NCI-H460 (cell line): Measurements from ENCODE around the gene NTSR2. TPM values are rescaled to one million over a fixed set of nuclear protein-coding genes. Genes with fewer than 3 reads are reported as not detected.
"Not testable (repeated sequence)": the region's sequence is repeated elsewhere in the genome, so short reads cannot be mapped to it uniquely, and the experiment has no call there.

Experiments used
- DNase-seq: peaks from one replicate; pipeline ENCODE4 v3.0.0-alpha.2; 2016; ENCODE audit warnings: low read depth; ENCODE audit errors: extremely low read depth
- total RNA-seq: library from RNA; depleted of rRNA; stranded (reverse); fragments of >200 nt; shearing (Covaris generic); gene quantifications from 2 replicates; pipeline ENCODE4 v1.2.3, GENCODE V29; 2014

NTSR2 gene
- total RNA-seq, 1 experiment from 2014 or later, result not detected

DNA sequence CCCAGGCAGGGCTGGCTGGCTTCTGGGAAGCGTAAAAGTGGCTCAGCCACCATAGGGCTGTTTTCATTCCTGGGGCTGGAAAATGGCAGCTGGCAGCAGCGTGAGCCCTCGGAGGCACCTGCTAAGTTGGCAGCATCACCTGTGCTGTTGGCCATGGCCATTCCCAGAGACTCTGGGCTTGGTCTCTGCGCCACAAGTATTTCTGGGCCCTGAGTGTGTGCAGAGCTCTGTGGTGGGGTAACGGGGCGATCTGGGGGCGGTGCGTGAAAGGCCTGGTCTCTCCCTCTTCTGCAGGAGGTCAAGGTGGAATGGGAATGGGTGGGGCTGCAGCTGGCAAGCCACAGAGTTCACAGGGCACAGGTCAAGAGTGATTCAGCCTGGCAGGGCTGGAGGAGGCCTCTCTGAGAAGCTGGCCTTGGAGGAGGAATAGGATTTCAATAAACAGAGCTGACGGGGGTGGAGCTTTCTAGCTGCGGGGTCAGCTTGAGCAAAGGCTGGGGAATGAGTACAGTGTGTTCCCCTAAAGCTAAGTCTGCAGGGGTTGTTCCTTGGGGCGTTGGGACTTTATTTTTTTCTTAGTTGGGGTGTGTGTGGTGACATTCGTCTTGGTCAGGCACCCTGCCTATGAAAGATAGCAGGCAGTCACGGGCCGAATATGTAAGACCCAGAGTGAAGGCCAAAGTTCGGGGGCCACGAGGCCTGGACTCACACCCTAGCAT, 10.3 kb upstream of the NTSR2 start:
- DNase-seq, result no peak

DNA sequence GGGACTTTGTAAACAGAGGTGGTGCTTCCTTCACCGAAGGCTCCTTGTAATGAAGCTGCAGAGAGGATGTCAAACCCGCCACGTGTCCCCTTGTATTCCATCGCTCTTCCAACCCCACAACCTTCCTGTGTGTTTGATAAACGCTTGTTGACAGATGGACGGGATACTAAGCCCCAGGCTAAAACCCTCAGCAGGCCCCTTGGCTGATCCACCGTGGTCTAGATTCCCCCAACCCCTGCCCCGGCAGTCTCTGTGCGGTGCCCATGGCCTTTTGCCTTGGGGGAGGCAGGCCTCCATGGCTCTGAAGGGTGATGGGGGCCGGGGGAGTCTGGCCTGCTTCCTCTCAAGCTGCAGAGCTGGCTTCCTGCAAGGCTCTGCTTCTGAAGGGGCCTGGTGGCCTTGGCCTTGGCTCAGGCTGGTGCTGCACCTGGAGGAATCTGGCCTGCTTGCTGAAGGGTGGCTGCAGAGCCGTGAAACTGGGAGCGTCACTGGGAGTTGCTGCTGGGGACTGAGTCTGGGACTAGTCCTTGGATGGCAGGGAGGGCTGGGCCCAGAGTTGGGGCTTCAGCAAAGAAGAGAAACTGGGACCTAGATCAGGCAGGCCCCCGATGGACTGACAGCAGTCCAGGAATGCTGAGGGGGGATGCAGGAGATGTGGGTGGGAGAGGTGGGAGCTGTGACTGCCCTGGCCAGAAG, 9.6 kb upstream of the NTSR2 start:
- no peak for DNase-seq

DNA sequence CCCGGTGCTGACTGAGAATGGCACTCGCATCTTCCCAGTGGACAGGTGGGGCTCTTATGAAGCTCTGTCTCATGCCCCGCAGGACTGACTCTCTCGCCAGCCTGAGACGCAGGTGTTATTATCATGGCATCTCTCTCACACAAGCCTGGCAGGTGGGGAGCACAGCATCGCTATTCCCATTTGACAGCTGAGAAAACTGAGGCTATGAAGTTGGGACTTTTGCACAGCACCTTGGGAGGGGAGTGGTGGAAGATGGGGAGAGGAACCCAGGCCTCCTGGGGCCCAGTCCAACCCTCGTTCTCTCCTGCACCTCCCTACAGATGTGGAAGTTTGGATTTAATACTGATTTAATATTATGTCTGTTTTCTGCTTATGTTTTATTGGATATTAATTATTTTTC, 9.0 kb upstream of the NTSR2 start:
- DNase-seq, result no peak

DNA sequence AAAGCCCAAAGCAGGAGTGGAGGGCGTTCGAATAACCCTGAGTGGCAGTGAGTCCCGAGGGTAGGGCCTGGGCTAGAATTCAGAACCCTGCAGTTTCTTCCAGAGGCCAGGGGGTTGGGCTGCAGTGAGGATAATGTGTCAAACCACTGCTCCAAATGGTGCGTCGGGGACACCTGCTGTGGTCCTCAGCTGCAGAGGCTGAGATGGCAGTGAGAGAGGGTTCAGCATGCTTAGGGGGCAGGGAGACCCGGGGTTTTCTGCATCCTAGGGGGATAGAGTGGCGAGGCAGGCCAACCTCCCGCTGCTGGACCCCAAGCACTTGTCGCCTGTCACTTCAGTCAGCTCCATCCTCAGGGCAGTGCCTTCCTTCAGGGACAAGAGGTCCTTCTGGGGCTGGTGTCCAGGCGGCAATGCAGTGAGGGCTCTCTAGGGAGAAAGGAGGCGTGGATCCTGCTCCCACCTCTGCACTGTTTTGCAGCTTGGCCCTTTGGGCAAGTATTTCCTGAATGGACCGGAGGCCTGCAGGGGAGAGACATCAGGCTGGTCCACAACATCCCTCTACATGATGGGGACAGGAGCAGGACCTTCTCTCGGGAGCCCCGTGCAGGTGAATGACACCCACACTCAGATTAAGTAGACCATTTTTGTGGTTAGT, 8.4 kb upstream of the NTSR2 start:
- DNase-seq, result no peak

DNA sequence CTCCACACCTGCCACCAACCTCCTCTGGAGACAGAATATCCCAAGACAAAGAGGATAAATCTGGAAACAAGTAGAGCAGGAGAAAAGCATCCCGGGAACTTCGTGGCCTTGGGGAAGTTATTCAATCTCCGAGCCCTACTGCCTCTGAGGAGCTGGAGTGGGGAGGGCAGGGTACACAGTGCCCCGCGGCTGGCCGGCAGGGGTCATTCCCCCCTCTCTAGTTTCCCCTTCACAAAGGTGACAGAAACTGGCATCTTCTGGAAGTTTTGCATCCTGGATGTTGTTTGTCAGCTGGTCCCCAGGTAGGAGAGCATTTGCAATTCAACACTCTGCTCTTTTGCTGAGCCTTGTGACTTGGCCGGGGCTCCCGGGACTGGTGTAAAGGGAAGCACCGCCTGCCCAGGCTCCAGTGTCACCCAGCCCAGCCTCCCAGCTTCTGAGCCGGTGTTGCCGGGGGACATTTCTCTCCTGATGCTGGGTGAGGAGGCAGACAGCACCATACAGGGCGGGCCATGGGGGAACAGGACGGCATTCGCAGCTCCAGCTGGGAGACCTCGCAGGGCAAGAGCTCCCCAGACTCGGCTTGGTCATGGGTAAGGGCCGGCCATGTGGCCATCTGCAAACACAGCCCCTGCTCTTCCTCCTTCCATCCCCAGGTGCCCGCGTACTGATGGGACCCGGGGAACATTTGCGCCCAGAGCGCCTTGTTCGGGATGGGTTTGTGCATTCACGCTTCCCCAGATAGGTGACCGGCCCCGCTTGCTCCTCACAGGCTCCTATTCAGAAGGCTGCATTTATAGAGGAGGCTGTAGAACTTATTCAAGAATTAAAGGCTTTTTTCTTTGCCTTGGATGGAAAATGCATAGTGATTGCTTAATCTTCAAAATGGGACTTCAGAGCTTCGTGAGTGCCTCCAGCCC, 7.4 kb upstream of the NTSR2 start:
- no peak for DNase-seq

DNA sequence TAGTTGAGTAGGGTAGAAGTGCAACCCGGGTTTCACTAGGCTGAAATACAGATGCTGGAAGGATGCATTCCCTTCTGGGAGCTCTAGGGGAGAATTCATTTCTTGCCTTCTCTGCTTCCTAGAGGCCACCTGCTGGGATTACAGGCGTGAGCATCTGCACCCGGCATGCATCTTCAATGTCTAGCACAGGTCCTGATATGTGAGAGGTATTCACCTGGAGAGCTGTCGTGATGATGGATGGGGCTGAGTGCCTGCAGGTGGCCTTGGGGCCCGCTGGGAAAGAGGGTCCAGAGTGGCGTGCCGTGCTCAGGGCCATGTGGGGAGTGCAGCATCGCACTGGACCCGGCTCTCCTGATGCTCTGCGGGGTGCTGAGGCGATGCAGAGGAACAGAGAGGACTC, 6.6 kb upstream of the NTSR2 start:
- no peak for DNase-seq

DNA sequence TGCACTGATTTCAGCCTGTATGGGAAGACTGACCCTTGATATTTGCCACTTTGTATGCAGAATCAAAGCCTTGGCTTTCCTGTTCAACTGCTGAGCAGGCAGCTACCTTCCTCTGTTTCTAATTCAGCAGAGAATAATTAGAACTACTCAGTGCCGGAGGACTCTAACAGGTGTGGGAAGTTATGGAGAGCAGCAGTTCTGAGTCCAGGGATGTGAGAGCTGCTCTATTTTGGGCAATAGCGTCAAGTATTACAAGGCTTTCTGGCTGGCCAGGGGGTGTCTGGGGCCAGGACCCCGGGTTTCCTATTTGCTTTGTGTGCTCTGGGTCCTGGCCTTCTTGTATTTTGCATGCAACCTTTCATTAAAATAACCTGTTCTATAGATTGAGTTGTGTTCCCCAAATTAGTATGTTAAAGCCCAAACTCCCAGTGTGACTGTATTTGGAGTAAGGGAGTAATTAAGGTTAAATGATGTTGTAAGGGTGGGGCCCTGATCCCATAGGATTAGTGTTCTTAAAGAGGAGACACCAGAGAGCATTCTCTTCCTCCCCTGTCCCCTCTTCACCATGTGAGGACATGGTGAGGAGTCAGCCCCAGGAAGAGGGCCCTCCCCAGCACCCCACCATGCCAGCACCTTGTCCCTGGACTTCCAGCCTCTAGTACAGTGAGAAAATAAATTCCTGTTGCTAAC, 5.6 kb upstream of the NTSR2 start:
- no peak for DNase-seq

DNA sequence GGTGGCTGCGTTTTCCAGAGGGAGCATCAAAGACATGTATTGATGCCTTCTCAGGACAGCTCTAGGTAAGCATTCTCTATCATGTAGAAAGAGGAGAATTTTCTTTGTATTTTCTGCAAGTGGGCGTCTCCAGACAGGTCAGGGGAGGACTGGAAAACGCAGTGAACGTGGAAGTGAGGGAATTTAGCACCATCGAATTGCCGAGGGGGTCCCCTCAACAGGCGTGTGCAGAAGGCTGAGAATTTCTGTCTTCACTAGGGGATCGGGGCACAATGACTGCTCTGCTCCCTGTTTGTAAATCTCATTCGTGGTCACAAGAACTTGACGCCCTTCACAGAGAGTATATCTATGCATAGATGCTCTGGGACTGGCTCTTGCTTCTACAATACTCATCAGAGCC, 5.0 kb upstream of the NTSR2 start:
- no peak for DNase-seq

DNA sequence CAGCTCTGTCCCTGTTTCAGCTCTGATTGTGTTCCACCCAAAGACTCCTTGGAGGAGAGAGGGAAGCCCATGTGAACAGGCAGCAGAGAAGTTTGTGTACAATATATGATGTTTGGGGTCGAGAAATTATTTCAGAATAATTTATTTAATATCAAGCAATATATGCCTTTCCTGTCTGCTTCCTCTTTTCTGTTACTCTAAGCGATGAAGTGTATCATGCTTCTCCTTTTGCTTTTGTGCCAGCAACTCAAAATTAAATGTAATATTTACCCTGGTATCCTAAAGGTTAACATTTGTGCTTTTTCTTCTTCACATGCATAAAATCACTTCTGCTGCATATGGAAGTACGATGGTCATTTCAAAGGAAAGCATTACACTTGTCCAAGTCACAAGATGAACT, 2.4 kb upstream of the NTSR2 start:
- DNase-seq, result no peak

DNA sequence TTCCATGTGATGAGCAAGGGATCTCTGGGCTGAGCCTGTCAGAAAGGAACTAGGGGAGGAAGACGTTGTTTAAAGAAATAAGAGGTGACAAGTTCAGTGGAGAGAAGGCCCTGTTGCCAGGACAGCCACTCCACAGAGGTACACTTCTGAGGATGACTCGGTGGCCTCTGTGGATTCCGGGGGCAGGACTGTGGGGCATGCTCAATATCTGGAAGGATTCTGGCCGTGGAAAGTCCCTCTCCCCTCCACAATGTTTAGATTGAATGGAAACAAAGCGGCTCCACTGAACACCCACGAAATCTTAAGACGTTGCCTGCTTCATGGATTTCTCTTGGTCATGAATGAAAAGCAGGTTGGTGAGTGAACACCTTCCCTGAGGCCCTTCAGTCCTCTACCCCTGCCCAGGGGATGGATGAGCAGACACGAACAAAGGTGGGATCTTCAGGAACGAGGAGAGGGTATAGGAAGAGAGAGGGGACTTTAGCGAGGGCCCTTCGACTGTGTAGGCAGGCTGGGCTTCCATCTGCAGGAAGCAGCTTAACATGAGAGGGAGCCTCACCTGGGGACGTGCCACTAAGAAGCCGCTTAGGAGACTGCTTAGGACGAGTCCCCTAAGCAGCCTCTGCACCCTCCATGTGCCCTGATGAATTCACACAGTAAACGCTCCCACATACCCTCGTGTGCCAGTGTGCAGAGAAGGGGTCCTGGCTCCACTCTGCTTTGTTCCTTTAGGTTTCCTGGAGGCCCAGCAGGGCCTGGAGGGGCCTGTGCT, 1.9 kb downstream of the NTSR2 start:
- no peak for DNase-seq

DNA sequence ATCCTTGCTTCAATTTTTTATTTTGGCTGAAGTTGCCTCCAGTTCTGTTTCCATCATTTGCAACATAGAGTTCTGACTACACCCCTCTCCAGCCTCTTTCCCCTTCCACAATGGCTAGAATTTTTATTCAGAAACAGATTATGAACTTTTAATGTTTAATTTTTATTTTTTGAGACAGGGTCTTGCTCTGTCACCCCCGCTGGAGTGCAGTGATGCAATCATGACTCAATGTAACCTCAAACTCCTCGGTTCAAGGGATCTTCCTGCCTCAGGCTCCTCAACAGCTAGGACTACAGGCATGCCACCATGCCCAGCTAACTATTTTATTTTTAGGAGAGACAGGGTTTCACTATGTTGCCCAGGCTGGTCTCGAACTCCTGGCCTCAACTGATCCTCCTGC, 2.8 kb downstream of the NTSR2 start:
- no peak for DNase-seq

DNA sequence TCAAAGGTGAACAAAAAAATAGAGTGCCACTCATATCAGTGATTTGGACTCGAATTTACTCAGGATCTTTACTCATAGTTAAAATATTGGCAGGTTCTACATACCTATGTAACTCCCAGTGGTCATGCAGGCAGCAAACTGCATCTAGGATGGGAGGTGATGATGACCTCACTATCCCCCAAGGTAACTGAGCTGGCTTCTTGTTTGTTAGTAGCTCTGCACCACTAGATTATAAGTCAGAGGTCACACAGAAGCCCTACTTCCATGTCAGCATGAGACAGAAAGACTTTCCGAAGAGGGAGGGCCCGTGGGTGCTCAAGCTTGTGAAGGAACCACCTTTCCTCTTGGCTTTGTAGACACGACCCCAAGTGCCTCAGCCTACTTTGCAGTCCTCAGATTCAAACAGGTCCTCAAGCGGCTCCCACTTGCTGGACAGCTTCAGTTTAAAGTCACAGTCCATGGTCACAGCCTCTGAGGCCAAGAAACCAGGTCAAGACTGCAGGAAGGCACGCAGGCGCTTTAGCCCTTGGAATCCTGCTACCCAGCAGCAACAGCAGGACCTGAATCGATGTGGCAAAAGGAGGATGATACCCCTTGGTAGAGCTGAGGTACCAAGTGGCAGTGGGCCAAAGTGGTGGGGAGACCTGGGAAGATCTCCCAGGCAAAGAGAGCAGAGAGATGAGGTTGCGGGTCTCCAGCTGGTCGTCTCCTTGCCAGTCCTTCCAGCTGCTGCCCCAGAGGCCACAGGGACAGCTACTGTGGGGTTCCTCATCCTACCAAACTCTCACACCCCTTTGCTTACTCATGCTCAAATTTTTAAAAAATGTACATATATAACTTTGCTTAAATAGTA, 4.3 kb downstream of the NTSR2 start:
- no peak for DNase-seq

DNA sequence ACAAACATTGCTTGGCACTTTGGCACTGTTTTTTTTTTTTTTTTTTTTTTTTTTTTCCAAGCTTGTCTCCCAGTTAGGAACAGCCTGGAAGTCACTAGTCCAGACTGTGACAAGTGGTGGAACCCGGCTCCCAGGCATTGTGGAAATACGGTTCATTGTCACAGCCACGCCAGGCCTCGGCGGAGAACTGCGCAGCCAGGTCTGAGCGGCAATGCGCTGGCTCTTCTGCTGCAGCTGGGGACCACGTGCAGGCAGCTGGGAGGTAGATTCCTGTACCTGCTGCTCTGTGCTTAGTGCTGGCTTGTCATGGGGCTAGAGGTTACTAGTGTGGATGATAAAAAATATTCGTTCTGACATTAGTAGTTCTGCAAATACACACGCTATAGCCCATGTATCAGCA, 5.0 kb downstream of the NTSR2 start:
- no peak for DNase-seq

DNA sequence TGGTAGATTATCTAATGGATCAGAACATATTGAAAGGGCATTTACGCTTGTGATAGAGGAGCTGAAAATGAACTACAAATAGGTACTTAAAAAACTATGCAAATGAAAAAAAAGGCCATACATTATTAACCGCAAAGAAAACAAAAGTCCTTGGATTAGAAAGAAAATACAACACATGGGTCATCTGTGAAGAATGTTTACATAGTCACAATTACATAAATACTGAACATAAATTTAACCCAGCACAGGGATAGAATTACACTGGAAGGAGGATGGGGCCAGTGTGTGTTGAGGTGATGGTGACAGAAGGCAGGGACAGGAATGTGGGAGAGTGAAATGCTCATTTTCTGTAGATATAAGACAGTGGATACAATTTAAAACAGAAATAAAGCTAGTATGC, 6.6 kb downstream of the NTSR2 start:
- DNase-seq, result no peak

DNA sequence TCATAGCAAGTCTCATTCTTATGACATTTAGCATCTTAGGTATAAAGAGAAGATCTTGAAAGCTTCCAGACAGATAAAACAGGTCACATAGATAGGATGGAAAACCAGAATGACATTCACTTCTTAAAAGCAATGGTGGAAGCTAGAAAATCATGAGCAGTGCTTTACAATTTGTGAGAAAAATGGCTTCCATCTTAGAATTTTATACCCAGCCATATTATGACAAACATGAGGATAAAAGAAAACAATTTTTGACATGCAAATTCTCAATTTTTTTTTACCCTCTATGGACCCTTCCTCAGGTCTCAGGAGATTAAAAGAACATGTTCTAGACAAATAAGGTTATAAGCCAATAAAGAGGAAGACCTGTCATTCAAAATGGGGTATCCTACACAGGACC, 7.1 kb downstream of the NTSR2 start:
- DNase-seq, result no peak

DNA sequence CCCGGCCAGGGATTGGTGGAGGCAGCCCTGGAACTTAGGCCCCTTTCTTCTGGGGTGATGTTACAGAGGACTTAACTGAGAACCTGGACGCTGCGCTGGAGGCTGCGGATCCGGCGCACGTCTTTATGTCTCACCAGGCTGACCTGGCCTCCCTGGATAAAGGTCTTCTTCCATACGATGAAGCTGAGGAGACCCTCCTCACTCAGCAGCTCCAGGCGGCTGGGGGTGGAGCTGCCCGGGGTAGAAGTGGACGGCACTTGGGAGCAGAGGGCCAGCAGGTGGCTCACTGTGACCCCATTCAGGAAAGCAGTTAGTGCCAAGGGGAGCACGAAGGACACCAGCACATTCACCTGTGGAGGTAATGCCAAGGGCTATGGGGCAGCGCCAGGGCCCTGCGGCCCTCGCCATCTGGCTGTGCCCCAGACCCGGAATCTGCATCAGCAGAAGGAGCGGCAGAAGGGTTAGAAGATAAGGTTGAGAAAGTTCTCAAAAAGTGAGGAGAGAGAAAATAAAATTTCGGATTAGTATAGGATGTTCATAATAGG, 8.0 kb downstream of the NTSR2 start:
- DNase-seq, result no peak

DNA sequence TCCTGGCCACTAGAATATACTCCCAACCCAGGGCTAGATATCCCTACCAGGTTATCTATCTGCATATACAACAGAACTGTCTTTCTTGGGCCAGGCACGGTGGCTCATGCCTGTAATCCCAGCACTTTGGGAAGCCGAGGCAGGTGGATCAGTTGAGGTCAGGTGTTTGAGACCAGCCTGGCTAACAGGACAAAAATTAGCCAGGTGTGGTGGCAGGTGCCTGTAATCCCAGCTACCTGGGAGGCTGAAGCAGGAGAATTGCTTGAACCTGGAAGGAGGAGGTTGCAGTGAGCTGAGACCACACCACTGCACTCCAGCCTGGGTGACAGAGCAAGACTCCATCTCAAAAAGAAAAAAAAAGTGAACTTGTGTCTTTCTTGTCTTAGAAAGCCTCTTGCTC, 9.6 kb downstream of the NTSR2 start:
- DNase-seq, result not testable (repeated sequence)

DNA sequence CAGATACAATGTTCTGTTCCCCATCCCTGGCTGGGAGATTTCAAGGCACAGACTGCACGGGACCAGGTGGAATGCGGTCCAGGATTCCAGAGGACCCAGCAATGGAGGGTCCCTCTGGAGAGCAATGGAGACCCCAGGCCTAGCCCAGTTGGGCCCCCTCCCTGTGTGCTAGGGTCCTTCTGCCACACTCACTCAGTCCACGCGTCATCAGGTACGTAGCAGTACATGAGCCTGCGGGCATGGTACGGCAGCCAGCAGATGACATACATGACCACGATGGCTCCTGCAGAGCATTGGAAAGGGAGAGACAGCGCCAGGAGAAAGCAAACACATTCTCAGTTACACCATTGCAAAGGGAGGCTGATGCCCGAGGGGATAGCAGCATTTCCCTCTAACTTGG, 10.1 kb downstream of the NTSR2 start:
- DNase-seq, result no peak

DNA sequence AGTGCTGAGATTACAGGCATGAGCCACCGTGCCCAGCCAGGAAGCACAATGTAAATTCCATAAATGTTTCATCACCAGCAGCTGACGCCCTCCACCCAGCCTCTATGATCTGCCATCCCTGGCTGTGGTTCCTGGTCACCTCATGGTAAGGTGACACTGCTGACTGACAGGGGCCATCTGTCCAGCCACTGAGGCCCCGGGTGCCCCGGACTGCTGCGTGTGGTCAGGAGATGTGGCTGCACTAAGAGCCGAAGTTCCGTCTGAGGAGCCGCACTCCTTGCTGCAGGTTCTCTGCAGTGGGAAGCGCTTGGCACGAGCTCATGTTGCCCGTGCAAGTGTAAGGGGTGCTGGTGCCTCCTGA, 10.9 kb downstream of the NTSR2 start:
- DNase-seq, result no peak
